Epithelial cell of esophagus (primary cell): ENCODE measurements around the gene ELAVL1.

Experiments
- DNase-seq: peaks from one replicate; pipeline ENCODE4 v3.0.0; 2010; ENCODE audit warnings: low read depth
- H3K4me3 ChIP-seq: 2 replicates; pipeline ENCODE4 v1.5.1; 2011; ENCODE audit warnings: mild to moderate bottlenecking, low read length, control low read depth
- TF ChIP-seq, protein P1 (sequence below): IDR thresholded peaks from 2 replicates; pipeline ENCODE4 v1.5.1; 2011; ENCODE audit warnings: low read depth, mild to moderate bottlenecking, low read length, control low read depth, inconsistent platforms; ENCODE audit not compliant: insufficient read depth; ENCODE audit errors: missing control alignments

ELAVL1 gene

DNA sequence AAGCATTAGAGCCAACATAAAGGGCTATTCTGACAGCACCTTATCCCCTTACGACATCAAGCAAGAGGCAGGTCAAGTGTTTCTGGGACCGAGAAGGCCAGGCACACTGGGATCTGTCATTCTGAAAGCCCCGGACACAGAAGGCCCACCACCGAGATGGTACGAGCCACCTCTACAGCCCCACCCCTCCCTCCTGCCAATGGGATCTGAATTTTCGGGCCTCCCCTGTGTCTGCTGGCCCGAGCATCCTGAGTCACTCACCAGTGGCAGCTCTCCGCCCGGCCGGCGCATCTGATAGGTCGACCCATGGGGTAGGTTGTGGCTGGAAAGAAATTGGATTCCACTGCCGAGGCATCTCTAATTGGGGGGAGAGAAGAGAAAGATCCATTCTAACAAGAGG, 64.6 kb downstream of the ELAVL1 start:
- TF ChIP-seq, protein P1, sequence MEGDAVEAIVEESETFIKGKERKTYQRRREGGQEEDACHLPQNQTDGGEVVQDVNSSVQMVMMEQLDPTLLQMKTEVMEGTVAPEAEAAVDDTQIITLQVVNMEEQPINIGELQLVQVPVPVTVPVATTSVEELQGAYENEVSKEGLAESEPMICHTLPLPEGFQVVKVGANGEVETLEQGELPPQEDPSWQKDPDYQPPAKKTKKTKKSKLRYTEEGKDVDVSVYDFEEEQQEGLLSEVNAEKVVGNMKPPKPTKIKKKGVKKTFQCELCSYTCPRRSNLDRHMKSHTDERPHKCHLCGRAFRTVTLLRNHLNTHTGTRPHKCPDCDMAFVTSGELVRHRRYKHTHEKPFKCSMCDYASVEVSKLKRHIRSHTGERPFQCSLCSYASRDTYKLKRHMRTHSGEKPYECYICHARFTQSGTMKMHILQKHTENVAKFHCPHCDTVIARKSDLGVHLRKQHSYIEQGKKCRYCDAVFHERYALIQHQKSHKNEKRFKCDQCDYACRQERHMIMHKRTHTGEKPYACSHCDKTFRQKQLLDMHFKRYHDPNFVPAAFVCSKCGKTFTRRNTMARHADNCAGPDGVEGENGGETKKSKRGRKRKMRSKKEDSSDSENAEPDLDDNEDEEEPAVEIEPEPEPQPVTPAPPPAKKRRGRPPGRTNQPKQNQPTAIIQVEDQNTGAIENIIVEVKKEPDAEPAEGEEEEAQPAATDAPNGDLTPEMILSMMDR = no peak
- H3K4me3 ChIP-seq = no peak overlapping the region
- no peak for DNase-seq

DNA sequence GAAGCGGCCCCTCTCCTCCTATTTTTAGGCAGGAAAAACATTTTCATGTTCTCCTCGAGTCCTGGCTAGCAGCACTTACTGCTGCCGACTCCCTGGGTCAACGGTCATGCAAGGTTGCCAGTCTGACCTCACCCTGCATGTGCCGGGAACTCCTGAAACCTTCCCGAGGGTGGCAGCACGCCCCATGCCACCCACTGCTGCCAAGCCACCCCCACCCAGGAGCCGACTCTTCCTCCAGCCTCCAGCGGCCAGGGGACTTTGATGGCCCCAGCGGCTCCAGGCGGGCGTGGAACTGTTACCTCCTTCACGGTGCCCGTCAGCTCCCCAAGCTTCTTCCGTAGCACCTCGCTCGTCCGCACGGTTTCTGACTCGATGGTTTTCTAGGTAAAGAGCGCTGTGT, 70.7 kb downstream of the ELAVL1 start:
- H3K4me3 ChIP-seq = no peak overlapping the region
- no peak for DNase-seq
- TF ChIP-seq, protein P1 = no peak

DNA sequence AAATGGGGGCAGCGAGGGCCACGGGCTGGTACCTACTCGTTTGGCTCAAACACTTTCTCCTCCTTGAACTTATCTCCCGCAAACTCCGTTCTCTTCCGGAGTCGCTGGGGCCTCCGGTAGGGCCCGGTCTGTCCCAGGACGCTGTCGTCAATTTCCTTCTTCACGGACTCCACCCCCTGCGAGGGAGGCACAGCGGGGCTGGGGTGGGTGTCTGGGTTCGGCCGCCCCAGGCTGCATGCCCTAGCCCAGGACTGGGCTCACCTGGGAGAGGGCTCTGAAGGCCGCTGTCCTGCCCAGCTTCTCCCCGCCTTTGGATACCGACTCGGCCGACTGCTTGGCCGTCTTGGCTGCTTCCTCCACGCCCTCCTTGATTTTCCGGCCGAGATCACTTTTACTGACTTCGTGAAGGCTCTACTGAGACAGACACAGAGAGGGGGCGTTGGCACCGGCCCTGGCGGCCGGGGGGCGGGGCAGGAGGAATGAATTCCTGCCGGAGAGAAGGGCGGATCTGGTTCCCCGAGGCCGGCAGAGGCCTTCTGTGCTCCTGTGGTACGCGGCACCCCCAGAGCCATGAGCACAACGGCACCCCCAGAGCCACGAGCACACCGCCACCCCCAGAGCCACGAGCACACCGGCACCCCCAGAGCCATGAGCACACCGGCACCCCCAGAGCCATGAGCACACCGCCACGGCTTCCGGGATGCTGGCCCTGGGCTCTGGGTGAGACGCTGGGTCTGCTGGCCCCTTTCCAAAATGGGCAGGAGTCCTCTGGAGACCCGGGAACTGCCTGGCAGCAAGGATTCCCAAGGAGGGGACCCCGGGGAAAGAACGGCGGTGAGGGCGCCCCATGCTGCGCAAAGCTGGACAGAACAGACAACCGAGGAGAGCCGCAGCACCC, 71.4 kb downstream of the ELAVL1 start:
- H3K4me3 ChIP-seq = no peak overlapping the region
- no peak for DNase-seq
- TF ChIP-seq, protein P1 = no peak

DNA sequence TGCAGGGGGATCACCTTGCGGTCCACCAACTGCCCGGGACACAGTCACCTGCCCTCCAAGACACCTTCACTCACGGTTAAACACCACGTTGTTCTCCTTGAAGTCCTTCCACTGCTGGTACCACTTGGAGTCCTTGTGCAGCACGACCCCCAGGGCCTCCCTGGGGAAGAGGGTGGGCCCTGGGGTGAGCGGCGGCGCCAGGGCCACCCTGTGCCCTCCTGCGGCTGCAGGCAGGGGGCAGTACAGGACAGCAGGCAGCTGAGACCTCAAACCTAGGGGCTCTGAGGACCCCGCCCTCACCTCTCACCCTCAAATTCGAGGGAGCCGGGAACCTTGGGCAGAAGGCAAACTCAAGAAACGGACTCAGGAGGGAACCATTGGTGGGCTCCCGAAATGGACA, 72.0 kb downstream of the ELAVL1 start:
- TF ChIP-seq, protein P1 = peak; percentile 42
- no peak for DNase-seq

DNA sequence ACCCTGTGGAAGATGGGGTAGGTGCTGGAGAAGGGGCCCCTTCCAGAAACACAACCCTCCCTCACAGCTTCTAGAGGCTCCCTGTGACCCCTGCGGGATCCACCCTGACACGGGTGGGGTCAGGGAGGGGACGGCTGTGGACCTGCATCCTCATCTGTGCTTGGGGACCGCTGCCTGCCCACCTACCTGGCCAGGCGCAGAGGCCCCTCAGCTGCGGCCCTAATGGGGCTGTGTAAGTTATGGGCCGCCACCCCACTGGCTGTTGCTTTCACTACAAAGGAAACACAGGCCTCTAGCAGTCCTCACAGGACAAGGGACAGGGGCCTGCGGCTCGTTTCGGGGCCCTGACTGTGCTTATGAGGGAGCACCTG, 72.5 kb downstream of the ELAVL1 start:
- DNase-seq = no peak
- no peak overlapping the region for H3K4me3 ChIP-seq
- TF ChIP-seq, protein P1 = no peak

More for the DNA sequence above, 72.0 kb downstream of the ELAVL1 start:
- no peak overlapping the region for H3K4me3 ChIP-seq

DNA sequence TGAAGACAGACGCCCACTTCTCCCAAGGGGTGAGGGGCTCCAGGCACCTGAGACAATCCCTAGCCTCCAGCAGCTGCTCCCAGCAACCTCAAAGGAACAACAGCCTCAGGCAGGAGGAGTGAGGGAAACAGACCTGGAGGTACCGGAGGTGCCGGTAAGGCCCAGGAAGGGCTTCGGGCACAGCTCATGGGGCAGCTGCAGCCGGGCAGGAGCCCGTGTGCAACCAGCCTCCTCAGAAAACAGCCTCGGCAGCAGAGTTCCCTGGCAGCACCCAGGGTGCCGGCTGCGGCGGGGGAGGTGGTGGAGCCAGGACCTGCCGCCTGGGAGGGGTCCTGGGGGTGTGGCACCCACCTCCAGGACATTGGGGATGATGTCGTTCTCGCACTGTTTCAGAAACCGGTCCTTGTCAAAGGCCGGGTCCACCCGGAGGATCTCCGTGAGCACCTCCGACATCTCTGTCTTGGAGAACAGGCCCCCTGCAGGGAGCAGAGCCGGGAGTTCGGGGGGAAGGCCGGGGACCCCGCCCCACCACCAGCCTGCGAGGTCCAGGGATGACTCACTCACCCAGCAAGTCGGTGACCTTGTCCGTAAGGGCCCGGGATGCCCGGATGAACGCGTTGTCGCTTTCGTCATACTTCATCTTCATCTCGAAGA, 73.0 kb downstream of the ELAVL1 start:
- TF ChIP-seq, protein P1 = no peak
- H3K4me3 ChIP-seq = no peak overlapping the region
- DNase-seq = no peak
